NOMO-1 treated with dmso at 0.1 percent for 144 hours (cell line): ENCODE data around the gene TSPYL2.

Experiments used
- DNase-seq: peaks from one replicate; lab custom pipeline; 2025; ENCODE audit not compliant: unreplicated experiment; lab: John Stamatoyannopoulos, UW

TSPYL2 gene

DNA sequence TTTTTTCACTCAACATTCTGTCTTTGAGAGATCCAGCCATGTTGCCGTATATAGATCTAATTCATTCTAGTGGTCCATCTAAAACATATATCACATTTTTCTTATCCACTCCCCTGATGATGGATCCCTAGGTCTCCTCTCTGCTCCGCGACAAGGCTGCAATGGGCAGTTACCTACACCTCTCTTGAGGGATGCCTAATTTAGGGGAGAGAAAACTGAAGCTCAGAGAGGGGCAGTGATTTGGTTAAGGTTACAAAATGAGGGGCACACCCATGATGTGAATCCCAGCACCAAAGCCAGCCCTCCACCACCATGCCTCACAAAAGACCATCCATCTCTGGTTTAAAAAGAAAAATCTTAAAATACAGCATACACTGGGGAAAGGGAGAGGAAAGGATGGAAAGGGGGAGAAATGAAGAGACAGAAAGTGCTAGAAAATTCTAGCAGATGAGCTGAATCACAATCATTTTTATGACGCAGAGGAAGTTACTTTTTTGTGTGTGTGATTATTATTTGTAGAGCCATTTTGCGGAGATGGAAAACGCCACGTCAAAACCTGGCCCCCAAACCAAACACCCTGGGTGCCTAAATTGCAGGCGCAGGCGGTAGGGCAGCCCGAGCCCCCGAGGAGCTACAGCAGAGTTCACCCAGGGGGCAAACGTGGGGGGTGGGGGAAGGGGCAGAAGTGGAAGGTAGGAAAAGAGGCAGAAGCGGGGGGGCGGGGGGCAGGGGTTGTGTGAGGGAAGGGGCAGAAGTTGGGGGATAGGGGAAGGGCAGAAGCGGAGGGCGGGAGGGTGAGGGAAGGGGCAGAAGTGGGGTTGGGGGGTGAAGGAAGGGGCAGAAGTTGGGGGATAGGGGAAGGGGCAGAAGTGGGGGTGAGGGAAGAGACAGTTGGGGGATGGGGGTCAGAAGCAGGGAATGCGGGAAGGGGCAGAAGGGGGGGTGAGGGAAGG is 1.3 kb upstream of the TSPYL2 start:
- DNase-seq = no peak

DNA sequence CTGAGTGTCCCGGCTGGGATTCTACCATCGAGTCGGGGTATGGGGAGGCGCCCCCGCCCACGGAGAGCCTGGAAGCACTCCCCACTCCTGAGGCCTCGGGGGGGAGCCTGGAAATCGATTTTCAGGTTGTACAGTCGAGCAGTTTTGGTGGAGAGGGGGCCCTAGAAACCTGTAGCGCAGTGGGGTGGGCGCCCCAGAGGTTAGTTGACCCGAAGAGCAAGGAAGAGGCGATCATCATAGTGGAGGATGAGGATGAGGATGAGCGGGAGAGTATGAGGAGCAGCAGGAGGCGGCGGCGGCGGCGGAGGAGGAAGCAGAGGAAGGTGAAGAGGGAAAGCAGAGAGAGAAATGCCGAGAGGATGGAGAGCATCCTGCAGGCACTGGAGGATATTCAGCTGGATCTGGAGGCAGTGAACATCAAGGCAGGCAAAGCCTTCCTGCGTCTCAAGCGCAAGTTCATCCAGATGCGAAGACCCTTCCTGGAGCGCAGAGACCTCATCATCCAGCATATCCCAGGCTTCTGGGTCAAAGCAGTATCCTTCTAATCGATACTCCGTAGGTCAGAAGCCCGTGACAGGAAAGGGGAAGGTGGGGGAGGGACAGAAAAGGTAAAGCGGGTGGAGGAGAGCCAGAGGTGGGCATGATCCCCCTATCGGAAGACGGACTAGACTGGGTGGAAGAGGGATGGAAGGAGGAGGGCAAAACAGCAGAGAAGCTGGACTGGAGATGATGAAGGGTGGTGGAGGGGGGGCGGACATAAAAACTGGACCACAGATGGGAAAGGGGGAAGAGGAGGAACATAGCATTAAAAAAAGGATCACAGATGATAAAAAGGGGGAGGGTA is 828 bp downstream of the TSPYL2 start:
- no peak for DNase-seq

DNA sequence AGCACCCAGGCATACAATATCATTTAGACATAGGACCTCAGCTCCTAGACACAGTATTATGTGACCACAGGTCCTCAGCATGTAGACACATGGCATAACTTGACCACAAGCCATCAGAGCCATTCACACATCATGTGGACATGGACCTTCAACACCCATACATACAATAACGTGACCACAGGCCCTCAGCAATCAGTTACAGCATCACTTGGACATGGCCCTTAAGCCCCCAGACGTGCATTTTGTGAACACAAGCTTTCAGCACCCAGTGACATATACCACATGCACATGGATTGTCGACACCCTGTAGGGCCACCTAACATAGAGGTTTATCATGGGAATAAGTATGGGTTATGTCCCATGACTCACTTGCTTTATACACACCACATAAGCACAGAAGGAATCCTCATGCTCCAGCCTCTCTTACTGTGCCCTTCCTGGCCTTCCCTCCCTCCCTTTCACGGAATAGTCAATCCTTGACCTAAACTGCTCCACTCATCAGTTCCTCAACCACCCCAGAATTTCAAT is 1.9 kb downstream of the TSPYL2 start:
- DNase-seq = no peak

DNA sequence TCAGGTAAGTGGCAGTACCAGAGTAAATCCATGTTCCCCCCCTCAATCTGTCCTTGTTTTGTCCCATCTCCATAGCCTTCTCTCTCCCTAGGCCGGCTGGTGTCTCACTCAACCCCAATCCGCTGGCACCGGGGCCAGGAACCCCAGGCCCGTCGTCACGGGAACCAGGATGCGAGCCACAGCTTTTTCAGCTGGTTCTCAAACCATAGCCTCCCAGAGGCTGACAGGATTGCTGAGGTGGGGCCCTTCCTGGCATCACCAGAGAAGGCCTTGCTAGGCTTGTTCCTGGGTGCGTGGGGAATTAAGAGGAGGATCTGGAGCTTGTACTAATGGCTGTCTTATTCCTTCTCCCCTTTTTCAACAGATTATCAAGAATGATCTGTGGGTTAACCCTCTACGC is 2.7 kb downstream of the TSPYL2 start:
- no peak for DNase-seq

DNA sequence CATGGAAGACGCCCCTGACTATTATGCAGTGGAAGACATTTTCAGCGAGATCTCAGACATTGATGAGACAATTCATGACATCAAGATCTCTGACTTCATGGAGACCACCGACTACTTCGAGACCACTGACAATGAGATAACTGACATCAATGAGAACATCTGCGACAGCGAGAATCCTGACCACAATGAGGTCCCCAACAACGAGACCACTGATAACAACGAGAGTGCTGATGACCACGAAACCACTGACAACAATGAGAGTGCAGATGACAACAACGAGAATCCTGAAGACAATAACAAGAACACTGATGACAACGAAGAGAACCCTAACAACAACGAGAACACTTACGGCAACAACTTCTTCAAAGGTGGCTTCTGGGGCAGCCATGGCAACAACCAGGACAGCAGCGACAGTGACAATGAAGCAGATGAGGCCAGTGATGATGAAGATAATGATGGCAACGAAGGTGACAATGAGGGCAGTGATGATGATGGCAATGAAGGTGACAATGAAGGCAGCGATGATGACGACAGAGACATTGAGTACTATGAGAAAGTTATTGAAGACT is 3.6 kb downstream of the TSPYL2 start:
- DNase-seq = no peak

DNA sequence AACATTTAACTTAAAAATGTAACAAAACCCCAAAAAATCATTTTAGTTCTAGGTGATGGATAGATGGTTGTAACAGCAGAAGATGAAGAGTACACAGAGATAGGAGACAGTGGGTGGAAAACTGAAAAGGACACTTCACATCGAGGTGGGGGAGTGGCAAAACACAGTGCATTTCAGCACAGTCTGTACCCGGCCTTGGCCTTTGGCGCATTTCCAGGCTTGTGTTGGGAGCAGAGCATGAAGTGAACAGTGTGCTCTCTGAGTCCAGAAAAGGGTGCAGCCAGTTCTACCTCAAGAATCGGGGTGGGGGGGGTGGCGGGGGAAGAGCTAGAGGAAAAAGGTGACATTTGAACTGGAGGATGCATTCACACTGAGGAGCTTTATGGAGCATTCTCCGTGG is 4.3 kb downstream of the TSPYL2 start:
- no peak for DNase-seq

DNA sequence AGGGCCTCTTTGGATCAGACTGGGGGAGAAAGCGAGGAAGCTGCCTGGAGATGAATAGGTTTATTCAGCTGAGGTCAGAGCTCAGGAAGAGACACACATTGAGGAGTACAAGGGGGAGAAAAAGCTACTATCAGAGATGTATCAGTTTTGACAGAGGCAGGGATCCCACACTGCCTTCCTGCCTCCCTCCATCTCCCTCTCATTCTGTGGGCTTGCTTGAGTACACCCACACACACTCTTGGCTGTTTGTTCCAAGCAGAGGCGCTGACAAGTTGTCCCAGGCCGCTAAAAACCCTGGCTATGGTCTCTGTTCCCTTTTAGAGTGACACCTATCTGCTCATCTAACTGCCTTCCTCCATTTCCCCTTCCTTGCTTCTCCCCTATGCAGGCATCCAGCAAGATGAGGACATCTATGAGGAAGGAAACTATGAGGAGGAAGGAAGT is 5.2 kb downstream of the TSPYL2 start:
- DNase-seq = no peak

DNA sequence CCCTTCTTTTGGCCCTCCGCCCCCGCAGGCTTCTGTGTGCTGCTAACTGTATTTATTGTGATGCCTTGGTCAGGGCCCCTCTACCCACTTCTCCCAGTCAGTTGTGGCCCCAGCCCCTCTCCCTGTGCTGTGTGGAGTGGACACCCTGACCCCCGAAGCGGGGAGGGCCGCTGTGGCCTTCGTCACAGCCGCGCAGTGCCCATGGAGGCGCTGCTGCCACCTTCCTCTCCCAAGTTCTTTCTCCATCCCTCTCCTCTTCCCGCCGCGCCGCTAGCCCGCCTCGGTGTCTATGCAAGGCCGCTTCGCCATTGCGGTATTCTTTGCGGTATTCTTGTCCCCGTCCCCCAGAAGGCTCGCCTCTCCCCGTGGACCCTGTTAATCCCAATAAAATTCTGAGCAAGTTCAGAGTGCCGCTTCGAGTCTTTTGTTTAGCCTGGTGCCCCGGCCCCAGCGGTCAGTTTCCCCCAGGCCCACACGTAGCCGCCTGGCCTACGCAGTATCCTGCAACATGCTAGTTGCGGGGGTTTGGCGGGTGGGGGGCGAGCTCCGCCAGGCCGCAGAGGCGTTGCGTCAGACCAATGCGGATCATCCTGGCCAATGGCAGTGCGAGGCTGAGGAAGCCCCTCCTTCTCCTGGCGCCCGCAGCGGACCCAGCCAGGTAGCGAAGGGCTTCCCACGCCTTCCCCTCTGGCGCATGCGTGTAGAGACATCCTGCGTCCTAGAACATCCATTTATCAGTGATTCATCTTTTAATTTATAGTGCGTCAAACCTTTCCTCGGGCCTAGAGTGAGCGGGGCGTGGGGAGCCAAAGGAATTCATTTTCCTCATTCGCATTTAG is 6.2 kb downstream of the TSPYL2 start:
- DNase-seq = no peak

DNA sequence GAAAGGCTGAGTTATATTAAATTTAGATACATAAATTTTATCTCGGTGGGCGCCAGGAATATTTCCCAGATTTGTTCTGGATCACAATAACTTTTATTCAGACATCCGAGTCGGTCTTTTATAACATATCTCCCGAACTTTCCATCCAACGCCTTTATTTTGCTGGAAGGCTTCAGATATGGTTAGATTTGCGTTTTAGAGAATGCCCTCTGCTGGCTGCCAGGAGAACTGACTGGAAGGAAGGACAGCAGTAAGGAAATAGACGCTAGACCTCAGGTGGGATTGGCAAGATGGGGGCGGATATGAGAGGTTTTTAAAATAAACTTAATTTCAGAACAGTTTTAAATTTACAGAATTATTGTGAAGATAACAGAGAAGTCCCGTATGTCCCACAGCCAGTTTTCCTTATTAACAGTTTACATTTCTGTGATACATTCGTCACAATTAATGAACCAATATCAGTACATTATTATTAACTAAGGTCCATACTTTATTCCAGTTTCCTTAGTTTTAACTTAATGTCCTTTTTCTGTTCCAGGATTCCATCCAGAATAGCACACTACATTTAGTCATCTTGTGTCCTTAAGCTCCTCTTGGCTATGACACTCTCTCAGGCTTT is 7.2 kb downstream of the TSPYL2 start:
- peak; percentile 47 for DNase-seq

DNA sequence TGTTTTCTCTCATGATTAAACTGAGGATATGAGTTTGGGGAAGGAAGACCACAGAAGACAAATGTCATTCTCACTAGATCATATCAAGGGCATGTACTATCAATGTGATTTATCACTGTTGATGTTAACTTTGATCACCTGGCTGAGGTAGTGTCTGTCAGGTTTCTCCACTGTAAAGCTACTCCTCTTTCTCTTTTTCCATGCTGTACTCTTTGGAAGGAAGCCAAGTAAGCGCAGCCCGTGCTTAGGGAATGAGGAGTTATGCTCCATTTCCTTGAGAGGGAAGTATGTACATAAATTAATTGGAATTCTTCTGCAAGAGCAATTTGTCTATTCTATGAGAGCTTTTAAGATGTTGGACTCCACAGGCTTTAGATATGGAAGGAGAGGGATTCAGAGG is 7.8 kb downstream of the TSPYL2 start:
- no peak for DNase-seq

DNA sequence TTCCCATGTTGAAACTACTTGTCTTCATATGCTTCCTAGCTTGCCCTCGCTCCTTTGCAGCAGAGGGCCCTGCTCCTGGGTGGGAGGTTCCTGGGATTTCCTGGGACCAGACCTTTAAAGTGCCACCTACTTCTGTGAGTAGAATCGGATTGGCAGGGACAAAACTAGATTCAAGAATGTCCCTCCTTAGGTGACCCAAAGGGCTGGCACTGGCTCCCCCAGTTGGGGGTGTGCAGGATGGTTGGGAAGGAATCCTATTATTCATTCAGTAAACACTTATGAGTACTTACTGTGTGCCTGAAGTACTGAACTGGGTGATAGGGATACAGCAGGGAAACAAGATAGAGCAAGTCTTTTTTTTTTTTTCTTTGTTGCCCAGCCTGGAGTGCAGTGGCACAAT is 9.2 kb downstream of the TSPYL2 start:
- DNase-seq = no peak

DNA sequence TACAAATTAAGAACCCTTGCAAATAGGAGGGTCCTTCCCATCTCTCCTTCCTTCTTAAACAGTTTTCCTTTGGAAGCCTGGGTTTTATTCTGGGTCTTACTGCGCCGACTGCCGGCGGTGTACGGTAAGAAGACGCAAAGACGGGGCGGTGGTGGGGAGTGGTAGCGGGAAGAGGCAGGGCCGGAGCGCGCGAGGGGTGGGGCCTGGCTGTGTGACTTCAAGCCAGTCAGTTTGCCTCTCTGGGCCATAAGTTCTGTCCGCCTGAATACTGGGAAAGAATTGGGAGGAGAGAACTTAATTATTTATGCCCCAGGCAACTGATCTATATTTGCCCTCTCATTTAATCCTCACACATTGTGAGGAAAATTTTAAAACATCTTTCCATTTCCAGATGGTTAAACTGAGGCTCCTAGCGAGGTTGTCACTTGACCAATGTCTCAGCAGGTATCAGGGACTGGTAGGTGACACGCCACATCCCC is 11.0 kb downstream of the TSPYL2 start:
- peak; percentile 54 for DNase-seq

DNA sequence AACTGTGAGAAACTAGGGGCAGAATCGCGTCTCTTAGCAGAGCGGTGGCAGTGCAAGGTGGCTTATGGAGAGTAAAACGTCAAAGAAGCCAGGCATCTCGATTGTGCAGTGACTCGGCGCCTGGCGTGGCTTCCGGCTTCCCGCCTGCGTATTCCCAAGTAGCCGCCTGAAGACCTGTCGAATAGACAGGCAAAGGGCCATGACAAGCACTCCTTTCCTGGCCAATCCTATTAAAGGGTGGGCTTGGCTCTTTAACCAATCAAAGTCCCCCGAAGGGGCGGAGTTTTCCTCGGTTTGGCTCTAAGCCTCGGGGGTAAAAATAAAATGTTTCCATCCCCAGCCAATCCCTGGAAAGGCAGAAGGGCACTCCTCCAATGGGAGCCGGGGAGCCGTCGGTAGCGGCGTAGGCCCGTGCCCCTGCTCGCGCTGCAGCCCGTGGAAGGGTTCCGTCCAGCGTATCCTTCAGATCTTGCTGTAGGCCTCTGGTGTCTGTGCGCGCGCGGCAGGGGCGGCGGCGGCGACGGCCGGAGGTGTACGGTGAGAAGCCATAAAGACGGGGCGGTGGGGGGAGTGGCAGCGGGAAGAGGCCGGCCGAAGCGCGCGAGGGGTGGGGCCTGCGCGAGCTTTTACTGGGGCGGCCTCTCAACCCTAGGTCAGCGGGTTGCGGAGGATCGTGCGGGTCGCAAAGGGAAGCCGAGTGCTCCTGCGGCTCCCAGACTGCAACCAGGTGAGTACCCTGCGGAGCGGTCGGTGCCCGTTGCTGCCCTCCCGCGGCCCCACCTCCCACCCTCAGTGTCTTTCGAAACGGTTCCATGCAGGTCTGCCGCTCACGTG is 11.8 kb downstream of the TSPYL2 start, which contains the start of gene KANTR:
Gene KANTR, plus strand, starts transcription at position 395 of the 834 bp plus-strand sequence. CDS start 30,131 bp downstream, outside the sequence.
- peak; percentile 85 for DNase-seq

DNA sequence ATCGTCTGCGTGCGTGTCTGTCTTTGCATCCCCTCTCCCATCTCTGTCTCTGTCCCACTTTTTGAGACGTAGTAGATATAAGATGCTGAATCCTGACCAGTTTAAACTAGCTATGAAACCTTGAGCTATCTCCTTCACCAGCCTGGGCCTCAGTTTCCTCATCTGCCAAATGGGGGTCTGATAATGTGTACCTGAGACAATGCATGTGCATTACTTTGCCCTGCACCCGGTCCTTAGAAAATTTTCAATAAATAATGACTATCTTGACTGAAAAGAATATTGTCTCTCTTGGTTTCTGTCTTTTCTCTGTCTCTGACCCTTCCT is 12.4 kb downstream of the TSPYL2 start:
- DNase-seq = no peak

DNA sequence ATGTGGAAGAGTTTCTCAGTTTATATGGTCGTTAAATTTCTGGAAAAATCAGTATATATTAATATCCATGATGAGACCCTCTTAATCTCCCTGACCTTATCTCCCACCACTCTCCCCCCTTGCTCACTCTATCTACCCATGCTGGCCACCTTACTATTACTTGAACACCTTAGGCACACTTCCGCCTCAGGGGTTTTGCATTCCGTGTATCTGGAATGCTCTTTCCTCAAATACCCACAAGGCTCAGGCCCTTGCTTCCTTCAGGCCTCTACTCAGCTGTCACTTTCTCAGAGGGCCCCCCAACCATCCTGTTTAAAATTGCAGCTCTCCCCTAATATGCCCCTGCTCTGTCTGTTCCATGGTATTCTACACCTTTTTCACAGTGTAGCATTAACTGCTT is 13.6 kb downstream of the TSPYL2 start:
- DNase-seq = no peak

DNA sequence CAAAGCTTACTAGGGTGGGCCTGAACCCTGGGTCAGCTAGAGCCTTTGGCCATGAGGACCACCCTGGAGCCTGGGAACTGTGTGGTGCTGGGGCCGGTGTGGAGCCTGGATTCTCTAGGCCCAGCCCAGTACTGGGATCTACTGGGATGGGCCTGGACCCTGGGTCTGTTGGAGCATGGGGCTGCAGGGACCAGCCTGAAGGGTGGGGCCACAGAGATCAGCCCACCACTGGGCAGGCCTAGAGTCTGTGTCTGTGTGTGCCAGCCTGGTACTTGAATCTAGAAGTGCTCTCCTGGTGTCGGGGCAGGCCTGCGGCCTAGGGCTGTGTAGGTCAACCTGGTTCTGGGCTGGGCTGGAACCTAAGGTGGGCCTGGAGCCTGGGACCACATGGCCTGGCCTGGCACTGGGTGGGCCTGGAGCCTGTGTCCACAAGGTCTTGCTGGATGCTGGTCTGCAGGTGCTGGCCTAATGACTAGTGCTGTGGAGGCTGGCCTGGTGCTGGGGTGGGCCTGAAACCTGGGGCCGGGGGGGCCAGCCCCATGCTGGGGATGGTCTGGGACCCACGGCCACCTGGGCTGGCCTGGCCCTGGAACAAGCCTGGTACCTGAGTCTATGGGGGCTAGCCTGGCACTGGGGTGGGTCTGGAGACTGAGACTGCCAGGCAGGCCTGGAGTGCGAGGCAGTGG is 32.8 kb downstream of the TSPYL2 start:
- no peak for DNase-seq

DNA sequence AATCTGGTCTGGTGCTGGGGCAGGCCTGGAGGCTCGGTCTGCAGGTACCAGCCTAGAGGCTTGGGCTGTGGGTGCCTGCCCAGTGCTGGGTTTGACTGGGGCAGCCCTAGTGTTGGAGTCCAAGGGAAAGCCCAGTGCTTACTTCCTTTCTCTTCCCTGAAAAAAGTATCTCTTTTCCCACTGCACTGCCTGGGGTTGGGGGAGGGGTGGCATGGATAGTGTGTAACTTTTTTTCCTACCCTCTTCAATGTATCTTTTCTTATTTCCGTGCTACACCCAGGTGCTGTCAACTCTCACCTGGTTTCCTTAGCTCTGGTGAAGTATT is 33.3 kb downstream of the TSPYL2 start:
- DNase-seq = no peak

DNA sequence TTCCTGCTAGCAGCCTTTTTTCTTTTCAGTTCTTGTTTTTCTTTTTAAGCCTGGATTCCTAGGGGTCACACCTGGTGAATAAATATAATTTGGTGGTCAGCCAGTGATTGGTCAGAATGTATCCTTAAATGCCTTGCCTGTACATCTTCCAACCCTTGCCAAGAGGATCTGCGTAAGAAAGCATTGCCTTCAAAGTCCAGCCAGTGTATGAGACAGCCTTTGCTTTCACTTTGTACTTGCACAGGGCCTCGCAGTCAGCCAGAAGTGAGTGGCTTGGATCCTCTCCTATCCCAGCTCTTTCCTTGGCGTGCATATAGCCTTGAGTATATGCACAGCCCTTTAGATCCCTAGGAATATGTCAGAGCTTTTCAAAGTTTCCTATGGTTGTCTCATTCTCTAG is 33.9 kb downstream of the TSPYL2 start:
- no peak for DNase-seq

DNA sequence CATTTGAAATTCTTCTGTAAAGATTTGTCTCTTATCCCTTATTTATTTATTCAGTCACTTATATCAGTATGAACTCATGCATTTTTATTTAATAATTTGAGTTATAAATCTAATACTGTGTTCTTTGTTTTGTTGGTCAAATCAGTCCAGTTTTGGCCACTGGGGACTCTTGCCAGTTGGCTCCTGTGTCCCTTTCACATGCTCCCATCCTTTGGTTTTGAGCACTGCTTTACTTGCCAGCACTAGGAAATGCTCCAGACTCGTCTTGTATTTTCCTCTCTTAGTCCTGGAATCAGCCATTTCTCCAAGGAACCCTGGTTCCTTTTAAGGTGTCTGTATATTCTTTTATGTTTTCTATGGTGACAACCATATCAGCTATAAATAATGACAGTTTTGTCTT is 39.8 kb downstream of the TSPYL2 start:
- no peak for DNase-seq
